Effector memory CD8-positive, alpha-beta T cell (primary cell): ENCODE results near the gene SEMA3E.

ENCODE experiments used
- ATAC-seq: fragments of 150-1000 bp; cut with Tn5 transposase; replicated peaks from 2 replicates; pipeline ENCODE4 v1.10.0; 2021; ENCODE audit warnings: mild to moderate bottlenecking, moderate library complexity
- DNase-seq, 3 experiments: peaks; one replicate each; pipeline ENCODE4 v3.0.0; 2021
- H3K27ac Mint-ChIP-seq, 2 donors: one replicate each; pipeline ENCODE4 v1.8.0; 2022; ENCODE audit warnings: mild to moderate bottlenecking in 2 of 2, mixed read lengths in 2 of 2, moderate library complexity in 2 of 2
- H3K27me3 Mint-ChIP-seq, 2 donors: one replicate each; pipeline ENCODE4 v1.8.0; 2022; ENCODE audit warnings: mixed read lengths in 2 of 2
- H3K36me3 Mint-ChIP-seq: one replicate; pipeline ENCODE4 v1.8.0; 2022; ENCODE audit warnings: mild to moderate bottlenecking, moderate library complexity, mixed read lengths; ENCODE audit not compliant: insufficient read depth
- H3K4me1 Mint-ChIP-seq, 2 donors: one replicate each; pipeline ENCODE4 v1.8.0; 2022; ENCODE audit warnings: low read depth in 2 of 2, mixed read lengths in 2 of 2
- H3K4me3 Mint-ChIP-seq, 2 donors: one replicate each; pipeline ENCODE4 v1.8.0; 2022; ENCODE audit warnings: mild to moderate bottlenecking in 2 of 2, mixed read lengths in 2 of 2, moderate library complexity in 2 of 2
- H3K9me3 Mint-ChIP-seq, 2 donors: one replicate each; pipeline ENCODE4 v1.8.0; 2022; ENCODE audit warnings: mixed read lengths in 2 of 2

Gene SEMA3E

GRCh38 chr7:83359108-83359507 is 289.8 kb downstream of the SEMA3E start:
- DNase-seq (no peak), ATAC-seq (no peak)
- H3K9me3 Mint-ChIP-seq = peaks cover 6 to 14% of the 10 kb centered on the region in 2 donors
- no peaks in the 10 kb centered on the region for H3K4me1 Mint-ChIP-seq
- no peaks in the 10 kb centered on the region for H3K36me3 Mint-ChIP-seq
- no peak overlapping the region for H3K27ac Mint-ChIP-seq
- H3K27me3 Mint-ChIP-seq = no peaks in the 10 kb centered on the region
- H3K4me3 Mint-ChIP-seq = no peak overlapping the region

DNA sequence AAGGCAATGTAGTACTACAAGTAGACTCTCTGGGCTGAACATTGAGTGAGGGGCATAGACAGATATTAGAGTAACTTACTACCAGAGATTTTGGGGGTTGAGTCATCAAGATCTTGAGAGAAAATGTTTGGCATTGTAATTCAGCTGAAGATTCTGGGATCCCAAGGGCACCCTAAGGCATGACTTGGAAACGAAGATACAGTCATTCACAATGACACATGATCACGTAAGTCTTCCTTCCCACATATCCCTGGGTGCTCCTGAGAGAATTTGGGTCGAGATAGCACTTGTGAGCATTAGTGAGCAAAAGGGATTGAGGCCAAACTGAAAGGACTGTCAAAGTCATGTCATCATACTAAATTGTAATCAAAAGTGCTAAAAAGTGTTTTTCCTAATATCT is 293.8 kb downstream of the SEMA3E start:
- Mint-ChIP-seq H3K9me3 (peaks cover 0 to 5% of the 10 kb centered on the region in 2 donors), H3K27me3 (no peaks in the 10 kb centered on the region), H3K36me3 (no peaks in the 10 kb centered on the region), H3K4me1 (no peaks in the 10 kb centered on the region), H3K4me3 (no peak overlapping the region), H3K27ac (no peak overlapping the region)
- no peak for ATAC-seq
- no peak for DNase-seq

GRCh38 chr7:83347945-83348444 is 300.9 kb downstream of the SEMA3E start:
- H3K4me1 Mint-ChIP-seq = no peaks in the 10 kb centered on the region
- DNase-seq = no peak
- ATAC-seq = no peak
- no peaks in the 10 kb centered on the region for H3K27me3 Mint-ChIP-seq
- H3K9me3 Mint-ChIP-seq = peaks cover under 1 to 10% of the 10 kb centered on the region in 2 donors
- no peak overlapping the region for H3K4me3 Mint-ChIP-seq
- H3K36me3 Mint-ChIP-seq = no peaks in the 10 kb centered on the region
- H3K27ac Mint-ChIP-seq = no peak overlapping the region

- H3K27me3 Mint-ChIP-seq = no peaks in the 10 kb centered on the region
- H3K27ac Mint-ChIP-seq = no peak overlapping the region
- H3K4me3 Mint-ChIP-seq = no peak overlapping the region
- peaks cover 14 to 17% of the 10 kb centered on the region in 2 donors for H3K9me3 Mint-ChIP-seq
- ATAC-seq (no peak), DNase-seq (no peak)
- no peaks in the 10 kb centered on the region for H3K4me1 Mint-ChIP-seq
- no peaks in the 10 kb centered on the region for H3K36me3 Mint-ChIP-seq
These were observed 309.0 kb downstream of the SEMA3E start for GRCh38 chr7:83339907-83340306.

GRCh38 chr7:83338277-83338950 is 310.5 kb downstream of the SEMA3E start:
- Mint-ChIP-seq H3K4me1 (no peaks in the 10 kb centered on the region), H3K36me3 (no peaks in the 10 kb centered on the region), H3K27ac (no peak overlapping the region), H3K9me3 (peaks cover 13 to 14% of the 10 kb centered on the region in 2 donors), H3K4me3 (no peak overlapping the region), H3K27me3 (no peaks in the 10 kb centered on the region)
- ATAC-seq (no peak), DNase-seq (no peak)

DNA sequence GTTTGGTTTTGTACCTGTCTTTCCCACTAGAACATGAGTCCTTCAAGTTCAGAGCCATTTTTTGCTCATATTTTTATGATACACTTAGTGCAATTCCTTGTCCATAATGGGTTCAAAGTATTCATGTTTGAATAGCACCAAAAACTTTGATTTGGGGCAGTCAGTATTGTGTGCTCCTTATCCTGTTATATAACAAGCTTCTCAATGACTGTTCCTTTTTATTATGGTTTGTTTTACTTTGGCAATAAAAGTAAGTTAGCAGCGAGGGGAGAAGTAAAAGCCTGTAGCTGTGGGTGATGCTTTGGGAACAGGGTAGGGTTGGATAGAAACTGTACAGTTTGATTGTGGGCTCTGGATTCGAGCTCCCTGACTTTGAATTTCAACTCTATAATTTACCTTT is 311.9 kb downstream of the SEMA3E start:
- Mint-ChIP-seq H3K36me3 (no peaks in the 10 kb centered on the region), H3K27ac (no peak overlapping the region), H3K9me3 (peaks cover 7 to 11% of the 10 kb centered on the region in 2 donors), H3K4me3 (no peak overlapping the region), H3K4me1 (no peaks in the 10 kb centered on the region), H3K27me3 (no peaks in the 10 kb centered on the region)
- DNase-seq = no peak
- ATAC-seq = no peak

DNA sequence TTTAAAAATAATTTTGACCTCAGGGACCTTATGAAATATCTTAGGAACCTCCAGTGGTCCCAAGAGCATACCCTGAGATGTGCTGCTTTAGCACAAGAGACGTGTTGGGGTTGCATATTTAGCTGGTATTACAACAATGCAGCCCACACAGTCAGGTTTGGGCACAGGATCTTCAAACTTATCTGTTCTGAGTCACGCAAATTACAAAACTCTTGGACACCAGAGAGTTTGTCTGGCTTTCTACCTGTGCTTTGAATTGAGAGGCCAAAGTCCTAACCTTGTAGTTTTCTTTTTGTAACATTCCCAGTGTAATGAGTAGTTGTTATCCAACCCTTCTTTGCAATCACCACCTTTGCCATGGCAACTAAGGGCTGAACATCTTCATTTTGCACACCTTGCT is 322.7 kb downstream of the SEMA3E start:
- H3K27ac Mint-ChIP-seq = no peak overlapping the region
- no peak overlapping the region for H3K4me3 Mint-ChIP-seq
- DNase-seq (no peak), ATAC-seq (no peak)
- H3K4me1 Mint-ChIP-seq = no peaks in the 10 kb centered on the region
- no peaks in the 10 kb centered on the region for H3K27me3 Mint-ChIP-seq
- peaks cover 11 to 21% of the 10 kb centered on the region in 2 donors for H3K9me3 Mint-ChIP-seq
- no peaks in the 10 kb centered on the region for H3K36me3 Mint-ChIP-seq

DNA sequence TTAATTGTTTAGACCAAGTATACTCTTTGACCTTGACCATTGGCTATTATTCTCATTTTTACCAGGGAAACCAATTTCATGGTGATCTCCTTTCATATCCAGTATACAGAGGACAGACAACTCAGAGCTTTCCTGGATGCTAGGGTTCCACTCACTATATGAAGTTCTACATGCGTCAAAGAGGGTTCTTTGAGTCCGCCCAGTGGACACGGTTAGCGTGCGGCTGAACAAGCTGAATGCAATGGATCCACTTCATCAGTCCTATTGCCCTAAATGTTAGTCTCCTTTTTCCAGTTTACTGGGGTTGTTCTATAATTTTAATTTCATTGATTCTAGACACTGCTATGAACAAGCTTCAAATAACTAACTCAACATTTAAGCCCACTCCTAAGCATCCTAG is 323.9 kb downstream of the SEMA3E start:
- ATAC-seq = no peak
- H3K27me3 Mint-ChIP-seq = no peaks in the 10 kb centered on the region
- H3K4me3 Mint-ChIP-seq = no peak overlapping the region
- H3K27ac Mint-ChIP-seq = no peak overlapping the region
- H3K36me3 Mint-ChIP-seq = no peaks in the 10 kb centered on the region
- H3K9me3 Mint-ChIP-seq = peaks cover 8 to 15% of the 10 kb centered on the region in 2 donors
- no peak for DNase-seq
- no peaks in the 10 kb centered on the region for H3K4me1 Mint-ChIP-seq

- DNase-seq = no peak
- no peaks in the 10 kb centered on the region for H3K4me1 Mint-ChIP-seq
- H3K9me3 Mint-ChIP-seq = peaks cover 8 to 15% of the 10 kb centered on the region in 2 donors
- no peaks in the 10 kb centered on the region for H3K27me3 Mint-ChIP-seq
- no peak for ATAC-seq
- no peak overlapping the region for H3K27ac Mint-ChIP-seq
- no peak overlapping the region for H3K4me3 Mint-ChIP-seq
- H3K36me3 Mint-ChIP-seq = no peaks in the 10 kb centered on the region
These were observed 324.3 kb downstream of the SEMA3E start for GRCh38 chr7:83324596-83324995.

- H3K9me3 Mint-ChIP-seq = peaks cover 7 to 9% of the 10 kb centered on the region in 2 donors
- H3K27ac Mint-ChIP-seq = no peak overlapping the region
- no peaks in the 10 kb centered on the region for H3K27me3 Mint-ChIP-seq
- no peaks in the 10 kb centered on the region for H3K36me3 Mint-ChIP-seq
- no peak for DNase-seq
- no peak for ATAC-seq
- H3K4me3 Mint-ChIP-seq = no peak overlapping the region
- no peaks in the 10 kb centered on the region for H3K4me1 Mint-ChIP-seq
These were observed 327.9 kb downstream of the SEMA3E start for GRCh38 chr7:83321011-83321410.

DNA sequence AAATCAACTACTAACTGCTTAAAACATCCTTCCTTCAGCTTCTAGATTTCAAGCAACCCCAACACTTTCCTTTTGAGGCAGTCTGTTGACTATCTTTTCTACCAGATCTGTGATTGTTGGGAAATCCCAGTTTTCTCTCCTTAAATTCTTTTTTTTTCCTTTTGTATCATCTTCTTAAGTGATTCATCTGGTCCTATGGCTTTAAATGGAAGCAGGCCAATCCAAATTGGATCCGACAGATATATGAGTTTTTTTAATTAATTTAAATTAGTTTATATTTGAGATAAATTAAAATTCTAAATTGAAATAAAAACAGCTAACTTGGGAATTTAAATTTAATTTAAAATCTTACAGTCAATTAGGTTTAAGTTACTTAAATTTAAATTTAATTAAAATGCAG is 335.0 kb downstream of the SEMA3E start:
- no peak for DNase-seq
- Mint-ChIP-seq H3K27ac (no peak overlapping the region), H3K4me3 (no peak overlapping the region), H3K36me3 (no peaks in the 10 kb centered on the region), H3K9me3 (peaks cover 7 to 13% of the 10 kb centered on the region in 2 donors), H3K4me1 (no peaks in the 10 kb centered on the region), H3K27me3 (no peaks in the 10 kb centered on the region)
- ATAC-seq = no peak
